ENCODE results near the gene CNNM1. TPM values are rescaled to one million over a fixed set of nuclear protein-coding genes. Genes with fewer than 3 reads are reported as not detected.
A peak's percentile ranks its signal among the peaks of the same experiment; 100 is the strongest.

CNNM1 gene
- total RNA-seq, 1 donor from 2014 or later = 2.5 TPM

GRCh38 chr10:99396471-99396870 is 67.3 kb downstream of the CNNM1 start:
- H4K20me1 ChIP-seq (ENCODE audit: insufficient read depth, low read length) = no peaks in the 10 kb centered on the region
- H3K4me1 Mint-ChIP-seq (ENCODE audit: low read depth, unreplicated experiment) = peaks cover 53% of the 10 kb centered on the region
- no peak overlapping the region for H2AFZ ChIP-seq (ENCODE audit: low read depth, low read length)
- peaks cover 41% of the 10 kb centered on the region for H3K4me1 ChIP-seq (ENCODE audit: insufficient read depth, low read length)
- H3K4me3 Mint-ChIP-seq (ENCODE audit: unreplicated experiment) = peak overlapping the region; percentile 36
- peak; percentile 39 for FAIRE-seq
- H3K79me2 ChIP-seq (ENCODE audit: insufficient read depth, low read length) = no peaks in the 10 kb centered on the region
- no peaks in the 10 kb centered on the region for H3K27me3 ChIP-seq (ENCODE audit: insufficient read depth, low read length)
- TF ChIP-seq EZH2 (IDR thresholded peaks at IDR 0.05; ENCODE audit: insufficient read depth, low read length) = no peak
- TF ChIP-seq CTCF (IDR thresholded peaks at IDR 0.05; ENCODE audit: insufficient read depth, low read depth, low read length) = peak; percentile 6
- no peak overlapping the region for H3K4me3 ChIP-seq (ENCODE audit: insufficient read depth, low read depth, low read length)
- peaks cover 5% of the 10 kb centered on the region for H3K36me3 Mint-ChIP-seq (ENCODE audit: low read depth, unreplicated experiment)
- H3K36me3 ChIP-seq (ENCODE audit: insufficient read depth, low read length) = peaks cover 8% of the 10 kb centered on the region
- H3K27ac Mint-ChIP-seq (ENCODE audit: unreplicated experiment) = peak overlapping the region; percentile 98
- no peaks in the 10 kb centered on the region for H3K9me3 ChIP-seq (ENCODE audit: insufficient read depth, low read depth, low read length)
- H3K9ac ChIP-seq (ENCODE audit: low read length) = peak overlapping the region; percentile 48
- H3K27me3 Mint-ChIP-seq (ENCODE audit: low read depth, unreplicated experiment) = no peaks in the 10 kb centered on the region
- H3K4me2 ChIP-seq (ENCODE audit: low read length) = peak overlapping the region; percentile 82
- DNase-seq (ENCODE audit: low read depth) = peak; percentile 45
- no peaks in the 10 kb centered on the region for H3K9me3 Mint-ChIP-seq (ENCODE audit: unreplicated experiment)
- H3K27ac ChIP-seq (ENCODE audit: low read depth, low read length) = peak overlapping the region; percentile 76

DNA sequence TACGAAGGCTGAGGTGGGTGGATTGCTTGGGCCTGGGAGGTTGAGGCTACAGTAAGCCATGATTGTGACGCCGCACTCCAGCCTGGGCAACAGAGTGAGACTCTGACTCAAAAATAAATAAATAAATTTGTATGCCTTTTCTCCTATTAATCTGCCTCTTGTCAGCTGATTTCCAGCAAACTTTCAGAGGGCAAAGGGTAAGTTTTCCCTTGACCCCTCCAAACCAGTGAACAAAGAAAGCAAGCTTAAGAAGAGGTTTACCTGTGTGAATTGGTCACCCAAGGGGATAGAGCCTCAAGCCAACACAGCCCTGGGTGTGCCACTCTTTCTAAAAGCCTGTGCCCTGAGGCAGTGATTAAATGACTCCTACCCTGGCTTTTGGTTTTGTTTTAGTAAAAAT is 70.5 kb downstream of the CNNM1 start:
- H3K27me3 ChIP-seq (ENCODE audit: insufficient read depth, low read length) = no peaks in the 10 kb centered on the region
- Mint-ChIP-seq H3K9me3 (ENCODE audit: unreplicated experiment) (no peaks in the 10 kb centered on the region), H3K4me3 (ENCODE audit: unreplicated experiment) (no peak overlapping the region), H3K27ac (ENCODE audit: unreplicated experiment) (no peak overlapping the region), H3K4me1 (ENCODE audit: low read depth, unreplicated experiment) (peaks cover 24% of the 10 kb centered on the region), H3K27me3 (ENCODE audit: low read depth, unreplicated experiment) (no peaks in the 10 kb centered on the region), H3K36me3 (ENCODE audit: low read depth, unreplicated experiment) (peaks cover 23% of the 10 kb centered on the region)
- H3K9me3 ChIP-seq (ENCODE audit: insufficient read depth, low read depth, low read length) = no peaks in the 10 kb centered on the region
- H3K4me3 ChIP-seq (ENCODE audit: insufficient read depth, low read depth, low read length) = no peak overlapping the region
- no peak for FAIRE-seq
- H3K79me2 ChIP-seq (ENCODE audit: insufficient read depth, low read length) = no peaks in the 10 kb centered on the region
- H3K4me2 ChIP-seq (ENCODE audit: low read length) = no peak overlapping the region
- peaks cover 24% of the 10 kb centered on the region for H3K4me1 ChIP-seq (ENCODE audit: insufficient read depth, low read length)
- no peak overlapping the region for H3K27ac ChIP-seq (ENCODE audit: low read depth, low read length)
- TF ChIP-seq EZH2 (IDR thresholded peaks at IDR 0.05; ENCODE audit: insufficient read depth, low read length) = no peak
- TF ChIP-seq CTCF (IDR thresholded peaks at IDR 0.05; ENCODE audit: insufficient read depth, low read depth, low read length) = no peak
- H4K20me1 ChIP-seq (ENCODE audit: insufficient read depth, low read length) = no peaks in the 10 kb centered on the region
- no peak overlapping the region for H3K9ac ChIP-seq (ENCODE audit: low read length)
- peaks cover 8% of the 10 kb centered on the region for H3K36me3 ChIP-seq (ENCODE audit: insufficient read depth, low read length)
- DNase-seq (ENCODE audit: low read depth) = no peak
- no peak overlapping the region for H2AFZ ChIP-seq (ENCODE audit: low read depth, low read length)

DNA sequence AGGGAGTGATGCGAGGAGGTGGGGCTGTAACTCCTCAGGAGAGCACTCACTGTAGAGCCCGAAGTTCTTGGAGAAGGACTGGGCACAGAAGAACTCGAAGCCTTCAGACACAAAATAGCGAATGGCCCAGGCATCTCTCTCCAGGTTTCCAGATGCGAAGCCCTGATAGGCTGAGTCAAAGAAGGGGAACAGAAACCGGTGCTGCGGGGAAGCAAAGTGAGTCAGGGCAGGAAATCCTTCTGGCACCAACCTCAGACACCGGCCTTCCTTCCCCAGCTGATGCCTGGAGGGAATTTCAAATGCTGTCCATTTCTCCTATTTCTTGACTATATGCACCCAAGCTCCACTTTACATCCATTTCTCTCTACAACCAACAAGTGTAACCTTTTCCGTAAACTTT is 74.5 kb downstream of the CNNM1 start:
- DNase-seq (ENCODE audit: low read depth) (no peak), FAIRE-seq (no peak)
- Histone ChIP-seq H3K4me3 (ENCODE audit: insufficient read depth, low read depth, low read length) (no peak overlapping the region), H3K9ac (ENCODE audit: low read length) (no peak overlapping the region), H3K4me1 (ENCODE audit: insufficient read depth, low read length) (no peaks in the 10 kb centered on the region), H3K79me2 (ENCODE audit: insufficient read depth, low read length) (no peaks in the 10 kb centered on the region), H3K27me3 (ENCODE audit: insufficient read depth, low read length) (no peaks in the 10 kb centered on the region), H3K9me3 (ENCODE audit: insufficient read depth, low read depth, low read length) (no peaks in the 10 kb centered on the region), H4K20me1 (ENCODE audit: insufficient read depth, low read length) (no peaks in the 10 kb centered on the region), H3K27ac (ENCODE audit: low read depth, low read length) (no peak overlapping the region), H3K4me2 (ENCODE audit: low read length) (no peak overlapping the region), H2AFZ (ENCODE audit: low read depth, low read length) (no peak overlapping the region), H3K36me3 (ENCODE audit: insufficient read depth, low read length) (peaks cover 8% of the 10 kb centered on the region)
- H3K4me3 Mint-ChIP-seq (ENCODE audit: unreplicated experiment) = no peak overlapping the region
- no peak for TF ChIP-seq CTCF (IDR thresholded peaks at IDR 0.05; ENCODE audit: insufficient read depth, low read depth, low read length)
- no peak for TF ChIP-seq EZH2 (IDR thresholded peaks at IDR 0.05; ENCODE audit: insufficient read depth, low read length)
- no peaks in the 10 kb centered on the region for H3K4me1 Mint-ChIP-seq (ENCODE audit: low read depth, unreplicated experiment)
- H3K36me3 Mint-ChIP-seq (ENCODE audit: low read depth, unreplicated experiment) = peaks cover 36% of the 10 kb centered on the region
- H3K27me3 Mint-ChIP-seq (ENCODE audit: low read depth, unreplicated experiment) = no peaks in the 10 kb centered on the region
- no peaks in the 10 kb centered on the region for H3K9me3 Mint-ChIP-seq (ENCODE audit: unreplicated experiment)
- H3K27ac Mint-ChIP-seq (ENCODE audit: unreplicated experiment) = no peak overlapping the region

Measured in astrocyte (in vitro differentiated cells and primary cell).